GM19025 (cell line): Measurements from ENCODE around the gene SPPL2A.
"Not testable (repeated sequence)": the region's sequence is repeated elsewhere in the genome, so short reads cannot be mapped to it uniquely, and the experiment has no call there.

Experiments used
- ATAC-seq: cut with Tn5 transposase; IDR thresholded peaks from one replicate; pipeline ENCODE4 v1.9.1; 2021; ENCODE audit warnings: mild to moderate bottlenecking, low read depth, moderate library complexity; ENCODE audit not compliant: unreplicated experiment

SPPL2A gene, protein sequence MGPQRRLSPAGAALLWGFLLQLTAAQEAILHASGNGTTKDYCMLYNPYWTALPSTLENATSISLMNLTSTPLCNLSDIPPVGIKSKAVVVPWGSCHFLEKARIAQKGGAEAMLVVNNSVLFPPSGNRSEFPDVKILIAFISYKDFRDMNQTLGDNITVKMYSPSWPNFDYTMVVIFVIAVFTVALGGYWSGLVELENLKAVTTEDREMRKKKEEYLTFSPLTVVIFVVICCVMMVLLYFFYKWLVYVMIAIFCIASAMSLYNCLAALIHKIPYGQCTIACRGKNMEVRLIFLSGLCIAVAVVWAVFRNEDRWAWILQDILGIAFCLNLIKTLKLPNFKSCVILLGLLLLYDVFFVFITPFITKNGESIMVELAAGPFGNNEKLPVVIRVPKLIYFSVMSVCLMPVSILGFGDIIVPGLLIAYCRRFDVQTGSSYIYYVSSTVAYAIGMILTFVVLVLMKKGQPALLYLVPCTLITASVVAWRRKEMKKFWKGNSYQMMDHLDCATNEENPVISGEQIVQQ

GRCh38 chr15:50765195-50765967 lies at the start of gene SPPL2A:
Gene SPPL2A, minus strand, starts transcription at chr15:50765706. Its CDS starts 173 bp downstream, at chr15:50765533.
- ATAC-seq, result peak; percentile 93

- ATAC-seq, result no peak
Observed at GRCh38 chr15:50814634-50815033, 49.1 kb upstream of the SPPL2A start.

DNA sequence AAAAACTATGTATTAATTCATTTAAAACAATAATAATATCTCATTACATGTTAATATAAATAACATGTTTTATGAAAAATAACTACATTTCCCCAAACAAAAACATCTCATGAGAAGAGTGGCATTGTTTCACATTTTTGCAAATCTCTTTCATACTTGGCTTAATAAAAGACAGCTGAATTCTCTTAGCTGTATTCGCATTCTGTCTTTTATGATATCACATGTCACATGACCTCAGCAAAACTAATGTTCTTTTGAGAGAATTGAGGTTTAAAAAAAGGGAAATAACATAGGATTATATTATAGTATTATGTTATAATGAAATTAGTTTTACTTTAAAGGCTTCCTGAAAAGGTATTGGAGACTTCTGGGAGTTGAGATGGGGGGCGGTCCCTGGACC lies 48.4 kb upstream of the SPPL2A start:
- no peak for ATAC-seq

GRCh38 chr15:50813089-50813488 lies 47.6 kb upstream of the SPPL2A start:
- no peak for ATAC-seq

DNA sequence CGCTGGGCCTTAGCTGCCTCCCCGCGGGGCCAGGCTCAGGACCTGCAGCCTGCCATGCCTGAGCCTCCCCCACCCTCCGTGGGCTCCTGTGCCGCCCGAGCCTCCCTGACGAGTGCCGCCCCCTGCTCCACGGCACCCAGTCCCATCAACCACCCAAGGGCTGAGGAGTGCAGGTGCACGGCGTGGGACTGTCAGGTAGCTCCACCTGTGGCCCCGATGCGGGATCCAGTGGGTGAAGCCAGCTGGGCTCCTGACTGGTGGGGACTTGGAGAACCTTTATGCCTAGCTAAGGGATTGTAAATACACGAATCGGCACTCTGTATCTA lies 46.6 kb upstream of the SPPL2A start:
- ATAC-seq, result not testable (repeated sequence)

- ATAC-seq, result not testable (repeated sequence)
Observed at GRCh38 chr15:50811461-50812180, 46.1 kb upstream of the SPPL2A start.

- no peak for ATAC-seq
Observed at GRCh38 chr15:50810128-50810527, 44.6 kb upstream of the SPPL2A start.

- ATAC-seq, result no peak
Observed at GRCh38 chr15:50808728-50809127, 43.2 kb upstream of the SPPL2A start.

GRCh38 chr15:50803479-50804180 lies 38.1 kb upstream of the SPPL2A start:
- ATAC-seq, result no peak

DNA sequence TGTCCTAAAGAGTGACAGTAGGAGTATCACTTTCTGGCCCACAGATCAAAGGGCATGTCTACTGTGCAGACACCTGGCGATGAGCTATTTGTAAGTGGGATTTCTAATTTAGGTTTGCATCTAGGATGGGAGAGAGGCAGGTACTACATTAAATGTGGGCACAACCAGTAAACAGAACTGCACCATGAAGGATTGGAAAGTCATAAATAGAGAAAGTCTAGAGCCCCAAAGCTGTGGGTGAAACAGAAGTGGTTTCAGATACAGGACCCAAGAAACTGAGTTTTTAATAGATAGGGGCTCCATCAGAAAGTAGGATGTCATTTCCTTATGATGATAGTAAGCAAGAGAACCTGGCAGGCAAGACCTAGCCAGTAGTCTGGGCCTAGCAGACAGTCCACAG lies 35.2 kb upstream of the SPPL2A start:
- no peak for ATAC-seq

- no peak for ATAC-seq
Observed at GRCh38 chr15:50798684-50799083, 33.2 kb upstream of the SPPL2A start.

DNA sequence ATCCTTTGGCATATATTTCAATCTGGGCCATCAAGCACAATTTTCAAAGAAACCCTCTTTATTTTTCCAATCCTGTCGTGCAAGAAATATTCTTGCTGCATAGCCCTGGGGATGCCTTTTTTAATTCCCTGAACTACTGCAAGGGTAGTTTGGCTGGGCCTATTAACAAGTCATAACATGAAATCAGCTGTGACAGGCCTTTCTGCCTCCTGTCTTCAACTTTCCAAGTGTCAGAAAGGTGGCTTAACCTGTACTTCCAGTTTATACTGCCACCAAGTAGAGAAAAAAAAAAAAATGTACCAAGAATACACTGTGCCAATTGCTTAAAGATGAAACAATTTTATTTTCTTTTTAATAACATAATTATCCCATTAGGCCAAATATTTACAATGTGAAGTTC lies 32.4 kb upstream of the SPPL2A start:
- ATAC-seq, result no peak

DNA sequence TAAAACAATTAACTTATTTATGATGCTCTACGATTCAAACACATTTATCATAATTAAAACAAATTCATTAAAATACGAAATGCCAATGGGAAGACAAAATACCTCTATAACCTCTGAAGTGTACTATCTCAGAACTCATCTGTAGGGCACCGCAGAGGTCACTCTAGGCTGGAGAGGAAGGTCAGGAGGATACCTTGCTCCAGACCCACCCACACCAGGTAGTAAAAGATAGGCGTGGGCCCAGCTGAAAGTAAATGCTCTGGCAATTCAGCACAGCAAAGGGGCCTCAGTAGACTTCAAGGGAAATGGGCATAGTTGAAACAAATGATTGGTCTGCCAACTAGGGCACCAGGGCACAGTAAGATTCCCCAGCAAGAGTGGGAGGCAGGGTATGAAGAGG lies 26.0 kb upstream of the SPPL2A start:
- no peak for ATAC-seq

- no peak for ATAC-seq
Observed at GRCh38 chr15:50790778-50791453, 25.4 kb upstream of the SPPL2A start.

- no peak for ATAC-seq
Observed at GRCh38 chr15:50786871-50787270, 21.4 kb upstream of the SPPL2A start.

DNA sequence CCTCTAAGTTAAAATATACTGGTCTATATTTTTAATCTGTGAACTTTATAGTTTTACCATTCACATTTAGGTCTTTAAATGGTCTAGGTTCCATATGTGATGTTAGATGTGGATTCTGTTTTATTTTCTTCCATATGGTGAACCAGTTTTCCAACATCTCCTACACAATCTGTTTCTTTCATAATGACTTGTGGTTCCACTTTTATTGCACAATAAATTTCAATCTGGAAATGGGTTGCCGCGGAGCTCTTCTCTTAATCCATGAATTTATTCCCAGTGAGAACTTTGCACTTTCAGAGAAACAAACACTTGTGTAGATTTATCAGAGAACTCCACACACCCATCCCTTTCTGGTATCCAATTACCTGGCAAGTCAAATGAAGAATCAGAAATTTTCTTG lies 20.9 kb upstream of the SPPL2A start:
- no peak for ATAC-seq

GRCh38 chr15:50783895-50784294 lies 18.4 kb upstream of the SPPL2A start:
- no peak for ATAC-seq

DNA sequence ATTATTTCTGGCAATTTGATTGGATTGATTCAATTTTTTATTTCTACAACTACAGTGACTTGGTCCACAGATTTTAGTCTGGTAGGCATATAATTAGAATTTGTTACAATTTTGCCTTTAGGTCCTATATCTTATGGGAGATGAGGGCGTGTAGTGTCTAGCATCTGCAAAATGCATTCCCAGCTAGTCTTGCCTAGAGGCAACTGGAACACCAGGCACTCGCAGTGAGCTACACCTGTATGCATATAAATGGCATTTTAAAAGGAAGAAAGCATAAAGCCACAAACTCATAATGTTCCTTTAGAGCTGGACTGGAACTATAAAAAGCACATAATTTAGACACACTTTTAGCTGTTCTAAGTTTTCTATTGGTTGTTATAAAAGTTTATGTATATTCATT lies 17.9 kb upstream of the SPPL2A start:
- no peak for ATAC-seq

DNA sequence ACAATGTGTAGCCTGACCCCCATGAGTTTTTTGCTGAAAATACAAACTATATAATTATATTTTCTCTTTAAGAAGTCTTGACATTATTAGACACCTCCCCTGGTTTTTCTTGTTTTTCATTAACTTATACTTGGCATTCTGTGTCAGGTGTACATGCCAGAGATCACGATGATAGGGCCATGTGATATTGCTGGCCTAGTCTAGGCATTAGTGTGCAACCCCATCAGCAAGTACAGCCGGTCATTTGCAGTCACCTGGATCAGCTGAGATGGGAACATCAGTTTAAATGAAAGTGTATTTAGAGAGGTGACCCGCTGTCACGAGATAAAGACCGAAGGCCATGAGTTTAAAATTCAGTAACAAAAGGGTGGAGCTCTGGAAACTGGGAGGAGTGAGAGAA lies 12.6 kb upstream of the SPPL2A start:
- no peak for ATAC-seq

DNA sequence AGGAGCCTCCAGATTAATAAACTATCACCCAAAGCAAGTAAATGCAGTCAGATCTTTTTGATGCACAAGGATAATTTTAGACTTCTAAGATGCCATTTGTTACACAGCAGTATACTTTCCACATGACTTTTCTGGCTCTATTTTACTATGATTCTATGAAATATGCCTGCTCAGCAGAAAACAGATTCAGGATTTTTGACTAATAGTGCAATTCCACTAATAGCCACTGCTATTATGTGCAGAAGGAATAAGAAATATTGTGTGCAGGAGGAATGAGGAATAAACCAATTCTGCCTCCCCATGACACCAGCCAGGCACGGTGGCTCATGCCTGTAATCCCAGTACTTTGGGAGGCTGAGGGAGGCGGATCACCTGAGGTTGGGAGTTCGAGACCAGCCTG lies 11.5 kb upstream of the SPPL2A start:
- ATAC-seq, result no peak
